Loucy (cell line): ENCODE data around the gene DBN1.

ENCODE experiments used
- CTCF ChIP-seq: fragments of 200-600 bp; sonication (generic); conservative IDR thresholded peaks from 2 replicates; pipeline ENCODE4 v1.5.1; 2014; ENCODE audit warnings: mild to moderate bottlenecking, antibody characterized with exemption, low read length
- EZH2phosphoT487 ChIP-seq: fragments of 200-600 bp; IDR thresholded peaks from 2 replicates; pipeline ENCODE4 v1.6.1; 2018; ENCODE audit warnings: antibody characterized with exemption, mild to moderate bottlenecking, moderate library complexity, borderline replicate concordance

- TF ChIP-seq CTCF: no peak
- TF ChIP-seq EZH2phosphoT487: no peak
These were observed 64.2 kb downstream of the DBN1 start, which contains the start of gene F12 for GRCh38 chr5:177409043-177409801.
